ENCODE results near the gene LRCH1.

LRCH1 gene

GRCh38 chr13:46639033-46639981 is 86.3 kb downstream of the LRCH1 start:
- no peak for DNase-seq (ENCODE audit: low read depth)

- no peak for DNase-seq (ENCODE audit: low read depth)
These were observed 87.9 kb downstream of the LRCH1 start for GRCh38 chr13:46640843-46641242.

- DNase-seq (ENCODE audit: low read depth): no peak
These were observed 88.5 kb downstream of the LRCH1 start for GRCh38 chr13:46641274-46642081.

GRCh38 chr13:46642254-46642653 is 89.3 kb downstream of the LRCH1 start:
- DNase-seq (ENCODE audit: low read depth): no peak

GRCh38 chr13:46643165-46643777 is 90.3 kb downstream of the LRCH1 start:
- no peak for DNase-seq (ENCODE audit: low read depth)

- no peak for DNase-seq (ENCODE audit: low read depth)
These were observed 91.8 kb downstream of the LRCH1 start for GRCh38 chr13:46644816-46645215.

GRCh38 chr13:46647512-46648065 is 94.6 kb downstream of the LRCH1 start:
- no peak for DNase-seq (ENCODE audit: low read depth)

- DNase-seq (ENCODE audit: low read depth): no peak
These were observed 95.2 kb downstream of the LRCH1 start for GRCh38 chr13:46648166-46648607.

GRCh38 chr13:46649816-46650215 is 96.8 kb downstream of the LRCH1 start:
- no peak for DNase-seq (ENCODE audit: low read depth)

- DNase-seq (ENCODE audit: low read depth): no peak
These were observed 102.0 kb downstream of the LRCH1 start for GRCh38 chr13:46654951-46655350.

GRCh38 chr13:46655377-46656180 is 102.6 kb downstream of the LRCH1 start:
- no peak for DNase-seq (ENCODE audit: low read depth)

- DNase-seq (ENCODE audit: low read depth): no peak
These were observed 103.8 kb downstream of the LRCH1 start for GRCh38 chr13:46656786-46657185.

GRCh38 chr13:46659413-46660065 is 106.6 kb downstream of the LRCH1 start:
- no peak for DNase-seq (ENCODE audit: low read depth)

- DNase-seq (ENCODE audit: low read depth): no peak
These were observed 107.4 kb downstream of the LRCH1 start for GRCh38 chr13:46660416-46660815.

- no peak for DNase-seq (ENCODE audit: low read depth)
These were observed 107.9 kb downstream of the LRCH1 start for GRCh38 chr13:46660857-46661256.

GRCh38 chr13:46662690-46663089 is 109.7 kb downstream of the LRCH1 start:
- DNase-seq (ENCODE audit: low read depth): no peak

GRCh38 chr13:46663206-46664037 is 110.5 kb downstream of the LRCH1 start:
- DNase-seq (ENCODE audit: low read depth): no peak

- DNase-seq (ENCODE audit: low read depth): no peak
These were observed 111.2 kb downstream of the LRCH1 start for GRCh38 chr13:46664195-46664594.

- DNase-seq (ENCODE audit: low read depth): no peak
These were observed 112.3 kb downstream of the LRCH1 start for GRCh38 chr13:46665248-46665632.

Data from non-pigmented ciliary epithelial cell (primary cell).